ENCODE measurements around the gene DCDC1. TPM values are rescaled to one million over a fixed set of nuclear protein-coding genes. Genes with fewer than 3 reads are reported as not detected.
"Not testable (repeated sequence)": the region's sequence is repeated elsewhere in the genome, so short reads cannot be mapped to it uniquely, and the experiment has no call there.

DCDC1 gene
- polyA plus RNA-seq, 5 donors: 1.7 to 3.2 (median 2.6) TPM

- DNase-seq: no peak
Measured at GRCh38 chr11:31326470-31327148, 42.9 kb downstream of the DCDC1 start.

DNA sequence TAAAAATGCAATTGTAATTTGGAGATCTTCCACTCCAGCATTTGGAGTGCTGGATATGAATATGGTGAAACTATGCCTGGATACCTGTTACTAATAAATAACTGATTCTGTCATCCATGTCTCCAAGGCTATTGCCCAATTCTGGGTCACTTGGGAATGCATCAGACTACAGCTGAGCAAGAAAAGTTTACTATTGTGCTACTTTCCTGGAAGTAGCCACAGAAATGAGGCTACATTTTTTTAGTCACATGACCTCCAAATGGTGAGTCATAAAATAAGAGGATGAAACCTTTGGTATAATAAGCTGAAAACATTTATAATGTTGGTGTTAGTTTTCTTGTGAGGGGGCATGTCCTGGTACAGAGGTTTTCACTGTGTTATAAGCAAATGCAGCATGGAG is 44.4 kb downstream of the DCDC1 start:
- no peak for DNase-seq

- DNase-seq: no peak
Measured at GRCh38 chr11:31323145-31323544, 46.4 kb downstream of the DCDC1 start.

DNA sequence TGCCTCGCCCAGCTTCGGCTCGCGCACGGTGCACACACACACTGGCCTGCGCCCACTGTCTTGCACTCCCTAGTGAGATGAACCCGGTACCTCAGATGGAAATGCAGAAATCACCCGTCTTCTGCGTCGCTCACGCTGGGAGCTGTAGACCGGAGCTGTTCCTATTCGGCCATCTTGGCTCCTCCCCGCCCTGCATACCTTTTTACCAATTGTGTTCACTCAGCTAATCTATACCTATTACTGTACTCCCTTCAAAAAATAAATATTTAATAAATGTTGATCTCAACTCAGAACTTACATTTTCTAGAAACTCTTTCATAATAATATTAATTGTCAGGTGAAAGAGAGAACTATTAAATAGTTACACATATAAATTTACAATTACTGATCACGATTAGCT is 48.0 kb downstream of the DCDC1 start:
- not testable (repeated sequence) for DNase-seq

GRCh38 chr11:31303644-31304180 is 65.8 kb downstream of the DCDC1 start:
- DNase-seq: no peak

GRCh38 chr11:31301549-31302510 is 67.7 kb downstream of the DCDC1 start:
- no peak for DNase-seq

GRCh38 chr11:31295308-31295707 is 74.2 kb downstream of the DCDC1 start:
- no peak for DNase-seq

DNA sequence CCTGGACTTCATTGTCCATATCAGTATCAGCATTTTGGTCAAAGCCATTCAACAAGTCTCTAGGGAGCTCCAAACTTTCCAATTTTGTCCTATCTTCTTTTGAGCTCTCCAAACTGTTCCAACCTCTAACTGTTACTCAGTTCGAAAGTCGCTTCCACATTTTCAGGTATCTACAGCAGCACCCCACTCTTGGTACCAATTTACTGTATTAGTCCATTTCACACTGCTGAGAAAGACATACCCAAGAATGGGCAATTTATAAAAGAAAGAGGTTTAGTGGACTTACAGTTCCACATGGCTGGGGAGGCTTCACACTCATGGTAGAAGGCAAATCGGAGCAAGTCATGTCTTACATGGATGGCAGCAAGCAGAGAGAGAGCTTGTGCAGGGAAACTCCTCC is 96.0 kb downstream of the DCDC1 start:
- not testable (repeated sequence) for DNase-seq

DNA sequence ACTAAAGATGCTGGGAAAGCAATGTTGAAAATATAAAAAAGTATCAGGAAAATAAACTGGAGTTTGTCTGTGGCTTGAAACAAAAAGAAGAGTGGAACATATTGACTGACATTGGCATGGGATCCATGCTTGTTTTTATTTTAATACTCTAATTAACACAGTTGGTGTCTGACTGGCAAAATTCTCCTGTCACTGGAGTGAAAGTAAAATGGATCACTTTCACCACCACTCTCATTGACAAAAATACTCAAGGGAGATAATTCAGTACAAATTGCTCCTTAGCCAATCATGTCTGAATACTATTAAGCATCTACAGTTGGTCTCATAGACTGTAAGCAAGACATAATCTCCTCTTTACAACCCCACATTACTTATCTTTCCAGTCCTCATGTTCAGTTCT is 101.8 kb downstream of the DCDC1 start:
- no peak for DNase-seq

DNA sequence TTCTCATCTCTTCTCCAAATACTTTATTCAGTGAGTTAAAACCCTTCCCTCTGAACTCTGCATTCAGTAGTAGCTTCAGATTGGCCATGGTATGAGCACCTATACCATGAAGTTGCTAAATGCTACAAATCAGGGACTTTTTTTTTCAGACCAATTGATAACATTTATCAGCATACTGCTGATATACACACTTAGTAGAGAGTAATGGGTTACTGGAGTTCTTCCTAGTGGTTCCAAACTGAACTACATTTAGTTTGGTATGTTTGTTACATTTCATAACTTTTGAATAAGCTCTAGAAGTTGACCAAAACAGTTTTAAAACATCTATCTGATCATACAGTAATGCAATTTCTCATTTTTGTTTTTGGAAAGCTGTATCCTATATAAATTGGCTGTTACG is 104.7 kb downstream of the DCDC1 start:
- DNase-seq: no peak

DNA sequence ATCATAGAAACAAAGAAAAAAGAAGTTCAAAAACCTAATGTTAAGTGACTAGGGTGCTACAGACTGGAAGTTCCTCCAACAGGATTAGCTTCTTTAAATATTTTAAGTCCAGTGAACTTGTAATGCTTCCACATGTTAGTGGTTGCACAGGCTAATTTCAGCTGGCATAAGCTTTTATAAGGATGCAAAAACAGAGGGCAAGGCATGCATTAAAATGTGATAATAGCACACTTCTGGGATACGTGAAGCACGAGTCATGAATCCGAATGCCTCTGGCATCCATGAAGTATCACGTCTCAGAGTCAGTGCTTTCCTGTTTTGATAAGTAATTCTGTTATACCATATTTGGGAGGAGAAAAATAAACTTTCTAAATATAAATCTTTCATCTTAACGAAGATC is 106.8 kb downstream of the DCDC1 start:
- DNase-seq: no peak

DNA sequence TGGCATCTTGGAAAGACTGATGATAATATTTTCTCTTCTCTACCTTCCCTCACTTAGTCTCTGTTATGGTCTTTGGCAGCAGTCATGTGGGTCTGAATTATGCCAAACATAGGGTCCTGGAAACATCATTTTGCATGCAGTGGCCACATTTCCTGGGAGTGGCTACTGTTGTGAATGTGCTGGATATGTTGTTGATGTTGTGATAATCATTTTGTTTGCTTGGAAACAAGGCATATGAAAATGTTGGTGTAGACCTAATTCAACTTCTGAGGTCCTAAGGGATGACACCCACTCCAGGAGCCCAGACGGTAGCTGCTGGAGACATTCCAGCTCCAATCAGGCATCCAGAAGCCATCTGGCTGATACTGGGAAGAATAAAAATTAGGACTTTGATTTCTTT is 109.7 kb downstream of the DCDC1 start:
- DNase-seq: no peak

- DNase-seq: no peak
Measured at GRCh38 chr11:31254415-31254814, 115.1 kb downstream of the DCDC1 start.

- DNase-seq: no peak
Measured at GRCh38 chr11:31248768-31249167, 120.8 kb downstream of the DCDC1 start.

- no peak for DNase-seq
Measured at GRCh38 chr11:31247321-31247720, 122.2 kb downstream of the DCDC1 start.

GRCh38 chr11:31246451-31247165 is 122.9 kb downstream of the DCDC1 start:
- peak in 1 of 2 donors; percentile 16 for DNase-seq

DNA sequence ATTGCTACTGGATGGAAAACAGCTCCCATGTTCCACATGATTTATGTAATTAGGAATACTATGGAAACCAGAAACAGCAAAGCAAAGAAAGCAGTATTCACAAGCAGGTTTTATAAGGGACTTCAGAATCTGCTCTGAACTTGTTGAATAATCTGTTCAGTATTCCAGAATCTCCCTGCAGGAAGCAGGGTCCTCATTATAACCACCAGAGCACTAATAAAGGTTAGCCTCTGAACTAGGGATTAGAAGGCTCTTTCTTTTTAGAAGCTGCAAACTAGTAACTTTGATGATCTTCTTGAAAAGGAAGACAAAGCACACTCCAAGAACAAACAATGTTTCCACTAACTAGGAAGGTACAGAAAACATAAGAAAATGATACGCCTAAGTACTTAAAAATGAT is 125.8 kb downstream of the DCDC1 start:
- no peak for DNase-seq

GRCh38 chr11:31240340-31240904 is 129.1 kb downstream of the DCDC1 start:
- peak; percentile 23 to 36 for DNase-seq

DNA sequence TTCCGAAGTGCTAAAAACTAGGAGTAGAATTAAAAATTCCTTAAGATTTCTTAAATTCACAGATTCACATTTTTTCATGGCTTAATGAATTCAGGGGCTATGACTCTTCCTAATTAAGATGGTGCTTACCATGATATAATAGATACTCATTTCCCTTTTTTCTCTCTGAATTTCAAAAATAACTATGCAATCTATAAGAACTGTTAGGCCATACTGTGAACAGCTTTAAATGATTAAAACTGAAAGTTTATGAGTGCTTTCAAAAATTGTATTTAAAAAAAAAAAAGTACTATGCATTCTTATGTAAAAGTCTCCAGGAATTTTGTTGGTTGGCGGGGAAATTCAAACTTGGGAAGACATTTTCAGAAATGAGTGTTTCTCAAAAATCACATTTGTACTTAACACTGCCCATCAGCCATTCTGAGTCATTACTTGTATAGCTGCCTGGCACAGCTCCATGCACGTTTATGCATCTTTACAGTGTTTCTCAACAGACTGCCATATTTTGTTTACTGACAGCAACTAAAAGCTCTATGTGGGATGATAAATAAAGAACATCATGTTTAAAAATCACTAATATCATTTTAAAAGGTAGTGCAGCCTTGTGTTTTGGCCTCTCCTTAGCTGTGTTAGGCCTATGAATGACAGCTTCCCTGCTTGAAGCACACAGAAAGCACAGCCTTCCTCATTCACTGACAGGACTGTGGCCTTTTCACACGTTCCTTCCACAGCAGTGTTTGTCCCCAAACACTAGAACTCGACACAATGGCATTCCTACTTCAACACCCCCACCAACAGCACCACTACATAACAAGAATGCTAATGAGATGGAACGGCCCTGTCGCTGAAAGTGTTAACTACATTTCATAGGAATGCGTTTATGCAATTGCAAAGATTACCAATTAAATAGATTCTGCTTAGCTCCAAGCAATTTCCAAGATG is 131.4 kb downstream of the DCDC1 start:
- DNase-seq: no peak

DNA sequence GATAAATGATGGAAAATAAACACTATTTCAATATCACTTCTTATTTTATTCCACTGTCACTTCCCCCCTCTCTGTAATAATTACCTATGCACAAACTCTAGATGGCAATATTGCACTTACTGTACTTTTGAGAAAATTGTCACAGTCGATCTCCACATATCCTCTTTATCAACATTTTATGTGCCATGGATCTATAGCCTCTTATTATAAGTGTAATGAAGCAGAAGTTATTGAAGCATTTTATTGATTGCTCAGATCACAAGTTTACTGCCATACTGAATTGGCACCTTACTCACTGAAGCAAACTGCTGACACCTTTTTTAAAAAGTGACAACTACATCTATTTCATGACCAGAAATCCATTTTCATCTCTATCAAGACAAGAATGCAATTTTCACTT is 133.4 kb downstream of the DCDC1 start:
- DNase-seq: no peak

DNA sequence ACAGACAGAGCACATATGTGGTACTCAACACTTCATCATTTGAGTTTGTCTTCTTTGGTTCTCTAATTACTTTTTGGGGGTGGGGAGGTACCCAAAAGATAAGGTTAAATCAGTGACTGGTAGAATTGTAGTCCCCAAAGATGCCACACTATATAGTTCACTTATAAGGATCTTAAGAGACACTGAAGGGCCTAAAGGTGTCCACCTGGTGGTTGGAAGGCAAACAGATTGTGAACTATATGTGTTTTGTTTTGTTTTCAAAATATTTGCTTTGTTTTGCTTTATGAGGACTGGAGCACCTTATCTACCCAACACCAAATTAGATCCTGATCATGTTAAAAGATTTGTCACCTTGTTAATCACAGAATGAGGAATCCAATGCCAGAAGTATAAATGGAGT is 136.1 kb downstream of the DCDC1 start:
- no peak for DNase-seq

All from right lung (tissue), 5 donors.